ENCODE results near the gene SYNE2.

Gene SYNE2

DNA sequence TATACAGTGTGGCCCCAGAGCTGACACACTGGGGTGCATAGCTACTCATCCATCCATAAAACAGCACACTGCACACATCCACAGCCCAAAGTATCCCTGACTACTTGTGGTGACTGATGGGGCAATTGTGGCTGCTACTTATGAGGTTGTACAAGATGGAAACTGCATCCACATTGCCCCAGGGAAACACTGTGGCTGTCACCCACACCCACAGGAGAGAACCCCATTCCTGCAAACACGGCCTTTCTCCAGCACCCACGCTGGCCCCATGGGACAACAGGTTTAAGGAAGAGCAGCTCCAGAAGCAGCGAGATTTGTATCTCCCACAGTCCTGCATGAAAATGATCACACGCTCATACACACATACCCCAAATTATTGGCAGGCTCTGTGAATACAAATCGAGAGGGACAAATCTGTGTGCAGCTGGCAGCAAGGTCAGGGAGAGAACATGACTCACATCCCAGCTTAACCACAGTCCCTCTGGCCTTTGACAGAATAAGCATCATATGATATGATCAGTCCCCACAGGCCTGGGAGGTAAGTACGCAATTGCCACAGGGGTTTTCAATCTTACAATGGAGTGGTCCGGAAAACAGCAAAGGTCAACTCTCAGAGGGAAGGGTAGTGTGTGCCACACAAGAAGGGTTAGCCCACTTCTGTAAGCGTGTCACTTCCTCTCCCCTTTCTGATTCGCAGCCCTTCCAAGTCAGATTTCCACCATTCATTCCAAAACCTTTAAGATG, 379.5 kb downstream of the SYNE2 start:
- no peak overlapping the region for H3K4me3 ChIP-seq (ENCODE audit: low read depth, low read length)
- TF ChIP-seq, protein P1, sequence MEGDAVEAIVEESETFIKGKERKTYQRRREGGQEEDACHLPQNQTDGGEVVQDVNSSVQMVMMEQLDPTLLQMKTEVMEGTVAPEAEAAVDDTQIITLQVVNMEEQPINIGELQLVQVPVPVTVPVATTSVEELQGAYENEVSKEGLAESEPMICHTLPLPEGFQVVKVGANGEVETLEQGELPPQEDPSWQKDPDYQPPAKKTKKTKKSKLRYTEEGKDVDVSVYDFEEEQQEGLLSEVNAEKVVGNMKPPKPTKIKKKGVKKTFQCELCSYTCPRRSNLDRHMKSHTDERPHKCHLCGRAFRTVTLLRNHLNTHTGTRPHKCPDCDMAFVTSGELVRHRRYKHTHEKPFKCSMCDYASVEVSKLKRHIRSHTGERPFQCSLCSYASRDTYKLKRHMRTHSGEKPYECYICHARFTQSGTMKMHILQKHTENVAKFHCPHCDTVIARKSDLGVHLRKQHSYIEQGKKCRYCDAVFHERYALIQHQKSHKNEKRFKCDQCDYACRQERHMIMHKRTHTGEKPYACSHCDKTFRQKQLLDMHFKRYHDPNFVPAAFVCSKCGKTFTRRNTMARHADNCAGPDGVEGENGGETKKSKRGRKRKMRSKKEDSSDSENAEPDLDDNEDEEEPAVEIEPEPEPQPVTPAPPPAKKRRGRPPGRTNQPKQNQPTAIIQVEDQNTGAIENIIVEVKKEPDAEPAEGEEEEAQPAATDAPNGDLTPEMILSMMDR (IDR thresholded peaks at IDR 0.05; ENCODE audit: control insufficient read depth, extremely low read depth, insufficient read depth), result no peak
- no peak for DNase-seq (ENCODE audit: low read depth)

DNA sequence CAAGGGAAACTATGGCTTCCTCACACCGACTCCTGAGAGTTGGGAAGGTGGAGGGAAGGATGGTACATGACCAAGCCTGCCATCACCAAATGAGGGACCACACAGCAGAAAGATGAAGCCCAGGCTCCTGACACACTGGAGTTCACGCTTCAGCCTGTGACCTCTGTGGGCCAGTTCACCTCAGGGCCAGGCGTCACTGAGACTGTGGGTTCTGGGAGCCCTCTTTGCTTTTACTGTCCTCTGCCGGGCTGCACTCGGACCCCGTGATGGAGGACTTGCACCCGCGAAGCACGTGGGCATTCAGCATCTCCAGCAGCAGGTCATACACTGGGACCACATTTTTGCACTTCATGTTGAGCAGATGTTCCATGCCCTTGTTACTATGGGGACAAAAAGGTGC, 380.1 kb downstream of the SYNE2 start:
- H3K4me3 ChIP-seq (ENCODE audit: low read depth, low read length), result no peak overlapping the region
- TF ChIP-seq, protein P1 (IDR thresholded peaks at IDR 0.05; ENCODE audit: control insufficient read depth, extremely low read depth, insufficient read depth), result no peak

DNA sequence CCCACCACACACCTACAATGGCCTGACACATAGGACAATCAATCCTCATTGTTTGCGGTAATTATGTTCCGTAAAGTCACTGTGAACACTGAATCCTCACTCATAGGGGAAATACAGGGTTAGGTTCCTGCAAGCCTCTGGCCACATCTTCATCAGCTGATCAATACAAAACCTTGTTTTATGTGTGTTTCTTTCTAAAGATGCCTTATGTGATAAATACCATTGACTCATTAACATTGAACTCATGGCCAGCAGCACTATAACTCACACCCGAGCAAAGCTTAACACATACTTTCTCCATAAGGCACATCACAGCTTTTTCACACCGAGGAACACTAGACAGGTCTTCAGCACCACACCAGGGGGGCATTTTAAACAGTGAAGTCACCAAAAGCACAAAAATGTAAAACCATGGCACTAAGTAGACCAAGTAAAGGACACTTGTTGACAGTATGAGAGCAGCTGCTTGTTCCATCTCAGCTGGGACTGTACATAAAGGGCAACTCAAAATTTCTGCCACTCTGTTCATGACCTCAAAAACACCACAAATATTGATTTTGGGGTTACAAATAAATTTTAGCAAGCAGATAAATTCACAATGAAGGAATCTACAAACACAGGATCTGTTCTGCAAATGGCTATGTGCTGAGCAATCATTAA, 380.9 kb downstream of the SYNE2 start:
- no peak overlapping the region for H3K4me3 ChIP-seq (ENCODE audit: low read depth, low read length)
- TF ChIP-seq, protein P1 (IDR thresholded peaks at IDR 0.05; ENCODE audit: control insufficient read depth, extremely low read depth, insufficient read depth), result no peak

More for the DNA sequence above, 380.1 kb downstream of the SYNE2 start:
- DNase-seq (ENCODE audit: low read depth), result no peak

DNA sequence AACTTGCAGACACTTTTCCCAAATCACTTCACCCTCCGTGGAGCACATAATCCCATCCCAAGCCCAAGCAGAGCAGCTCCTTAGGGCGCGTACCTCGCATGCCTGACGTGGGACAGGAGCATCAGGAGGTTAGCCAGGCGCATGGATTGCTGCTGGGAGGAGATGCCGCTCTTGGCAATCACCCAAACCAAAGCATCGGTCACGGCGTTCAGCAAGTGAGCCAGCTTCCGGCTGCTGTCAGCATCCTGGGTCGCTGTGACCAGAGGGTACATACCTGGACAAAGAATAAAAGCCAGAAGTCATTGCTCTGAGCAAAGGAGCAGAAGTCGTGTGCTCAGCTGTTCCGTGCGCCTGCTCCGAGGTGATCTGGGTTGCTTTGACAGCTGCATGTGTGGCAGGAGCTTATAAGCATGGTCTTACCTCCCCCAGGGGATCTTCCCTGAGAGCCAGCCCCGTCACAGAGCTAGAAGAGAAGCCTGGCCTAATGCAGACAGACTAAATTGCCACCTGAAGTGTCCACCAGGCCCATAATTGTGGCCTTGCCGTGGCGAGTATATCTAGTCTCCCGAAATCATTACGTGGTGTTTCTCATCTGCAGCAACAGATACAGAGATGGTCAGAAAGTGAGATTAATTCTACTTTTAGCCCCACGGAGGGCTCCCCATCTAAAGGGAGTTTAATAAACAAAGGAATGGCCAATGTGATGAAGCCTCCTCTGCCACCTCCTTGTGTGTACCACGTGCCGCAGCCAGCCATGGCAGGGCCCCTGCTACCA, 382.3 kb downstream of the SYNE2 start:
- DNase-seq (ENCODE audit: low read depth), result no peak
- TF ChIP-seq, protein P1 (IDR thresholded peaks at IDR 0.05; ENCODE audit: control insufficient read depth, extremely low read depth, insufficient read depth), result no peak
- H3K4me3 ChIP-seq (ENCODE audit: low read depth, low read length), result no peak overlapping the region

More for the DNA sequence above, 380.9 kb downstream of the SYNE2 start:
- no peak for DNase-seq (ENCODE audit: low read depth)

DNA sequence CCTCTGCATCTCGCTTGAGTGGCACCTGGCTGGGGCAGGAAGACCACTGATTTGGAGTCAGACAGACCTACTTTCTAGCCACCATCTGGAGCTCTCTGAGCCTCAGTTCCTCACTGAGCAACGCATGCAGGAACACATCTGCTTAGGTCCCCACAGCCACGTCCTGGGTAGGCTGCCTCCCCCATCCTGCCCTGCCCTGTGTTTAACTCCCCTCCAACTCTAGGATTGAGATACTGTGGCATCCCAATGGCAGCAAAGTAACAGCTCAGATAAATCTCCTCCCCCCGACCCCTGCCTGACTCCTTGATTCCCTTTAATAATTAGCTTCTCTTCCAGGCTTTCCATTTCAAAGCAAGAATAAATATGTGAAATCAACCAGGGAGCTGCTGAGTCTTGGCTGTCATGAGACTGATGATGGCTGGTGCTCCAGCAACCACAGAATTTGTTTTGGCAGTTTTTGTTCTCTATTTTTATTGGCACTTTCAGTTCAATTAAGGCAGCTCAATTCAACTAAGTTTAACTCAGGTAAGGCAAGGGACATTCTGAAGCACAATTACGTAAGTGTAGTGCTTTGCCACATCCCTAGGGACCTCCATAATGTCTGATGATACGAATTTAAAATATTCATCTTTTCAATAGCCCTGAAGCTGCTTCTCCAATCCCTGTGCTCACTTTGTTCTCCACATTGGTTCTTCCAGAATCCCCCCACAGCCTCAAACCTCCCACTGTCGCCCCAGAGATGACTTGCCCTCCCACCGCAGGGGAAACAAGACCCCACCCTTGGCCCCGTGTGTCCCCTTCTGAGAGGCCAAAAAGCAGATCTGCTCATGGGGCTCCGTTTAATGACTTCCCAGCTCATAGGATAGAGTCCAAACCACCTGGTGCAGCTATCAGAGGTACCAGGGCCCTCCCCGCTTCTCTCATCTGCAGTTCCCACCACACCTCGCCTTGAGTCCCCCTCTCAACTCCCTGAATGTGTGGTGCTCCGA, 383.1 kb downstream of the SYNE2 start:
- no peak for DNase-seq (ENCODE audit: low read depth)
- TF ChIP-seq, protein P1 (IDR thresholded peaks at IDR 0.05; ENCODE audit: control insufficient read depth, extremely low read depth, insufficient read depth), result no peak

DNA sequence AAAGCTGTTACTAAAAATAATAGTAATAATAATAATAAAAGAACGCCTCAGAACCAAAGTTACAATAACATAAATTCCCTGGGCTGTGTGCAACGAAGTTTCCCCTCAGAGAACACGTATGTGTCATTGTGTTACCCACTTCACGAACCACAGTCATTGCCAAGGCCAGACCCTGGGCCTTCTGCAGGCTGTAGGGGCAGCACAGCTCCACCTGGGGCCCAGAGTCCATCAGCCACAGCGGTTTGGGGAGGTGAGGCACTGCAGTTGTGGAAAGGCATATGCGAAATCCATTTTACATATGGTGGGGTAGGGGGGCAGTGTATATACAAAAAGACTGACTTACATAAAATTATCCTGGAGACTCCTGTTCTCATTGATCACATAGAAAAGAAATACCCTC, 385.2 kb downstream of the SYNE2 start:
- no peak for DNase-seq (ENCODE audit: low read depth)
- TF ChIP-seq, protein P1 (IDR thresholded peaks at IDR 0.05; ENCODE audit: control insufficient read depth, extremely low read depth, insufficient read depth), result no peak

More for the DNA sequence above, 383.1 kb downstream of the SYNE2 start:
- H3K4me3 ChIP-seq (ENCODE audit: low read depth, low read length), result no peak overlapping the region

More for the DNA sequence above, 385.2 kb downstream of the SYNE2 start:
- no peak overlapping the region for H3K4me3 ChIP-seq (ENCODE audit: low read depth, low read length)
